ENCODE results near the gene CSNK1A1L.

Gene CSNK1A1L

GRCh38 chr13:37070145-37070695 is 35.2 kb downstream of the CSNK1A1L start:
- no peak for TF ChIP-seq CTCF (IDR thresholded peaks at IDR 0.05)
- intact Hi-C loops (cut with DNase I; ENCODE audit: low total_unique reads), result no loop called here

DNA sequence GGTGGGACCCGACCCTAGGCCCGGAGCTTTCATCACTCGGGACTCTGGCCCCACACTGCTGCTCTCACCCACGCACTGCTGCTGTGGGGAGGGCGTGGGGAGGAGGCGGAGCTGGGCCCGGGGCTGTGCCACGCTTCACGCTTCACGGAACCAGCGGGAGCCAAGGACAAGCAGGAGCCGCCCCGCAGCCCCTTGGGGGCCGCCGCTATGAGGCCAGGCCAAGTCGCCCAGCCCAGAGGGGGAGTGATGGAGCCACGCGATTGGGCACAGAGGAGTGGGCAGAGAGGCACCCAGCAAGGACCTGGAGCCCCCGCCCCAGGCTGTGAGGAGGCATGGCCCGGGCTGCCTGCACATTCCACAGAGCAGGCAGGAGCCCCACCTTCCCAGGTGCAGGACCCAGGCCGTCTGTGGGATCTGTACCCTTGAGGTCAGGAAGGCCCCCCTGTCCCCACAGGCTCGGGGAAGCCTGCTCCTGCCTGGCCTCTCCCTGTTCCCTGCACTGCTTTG is 35.8 kb downstream of the CSNK1A1L start:
- no peaks in the 10 kb centered on the region for H3K36me3 ChIP-seq
- no peaks in the 10 kb centered on the region for H3K27me3 ChIP-seq
- no peaks in the 10 kb centered on the region for H3K4me1 ChIP-seq
- H3K9me3 ChIP-seq, result no peaks in the 10 kb centered on the region
- H3K4me3 ChIP-seq, result no peak overlapping the region
- no peak for TF ChIP-seq CTCF (IDR thresholded peaks at IDR 0.05)
- intact Hi-C loops (cut with DNase I; ENCODE audit: low total_unique reads), result no loop called here
- H3K27ac ChIP-seq, result no peak overlapping the region
- no peak for DNase-seq

More at GRCh38 chr13:37070145-37070695, 35.2 kb downstream of the CSNK1A1L start:
- Histone ChIP-seq H3K9me3 (no peaks in the 10 kb centered on the region), H3K4me3 (no peak overlapping the region), H3K27ac (no peak overlapping the region), H3K36me3 (no peaks in the 10 kb centered on the region), H3K27me3 (no peaks in the 10 kb centered on the region), H3K4me1 (no peaks in the 10 kb centered on the region)
- DNase-seq, result no peak

DNA sequence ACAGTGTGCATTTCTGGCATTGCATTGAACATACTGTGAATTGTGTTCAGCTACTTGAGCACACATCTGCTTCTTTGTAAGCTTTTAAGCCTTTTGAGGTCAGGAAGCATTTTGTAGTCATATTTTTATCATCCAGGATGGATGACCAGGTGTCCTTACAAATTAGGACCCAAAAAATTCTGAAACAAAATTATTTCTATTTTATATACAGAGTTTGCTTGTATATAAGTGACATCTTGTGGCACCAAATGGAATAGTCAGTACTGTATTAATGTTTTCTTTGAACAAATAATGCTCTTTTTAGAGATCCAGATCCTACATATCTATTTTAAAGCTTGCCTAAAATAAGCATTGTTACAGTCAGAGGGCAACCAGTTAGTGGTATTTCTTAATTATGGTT is 36.5 kb downstream of the CSNK1A1L start:
- Histone ChIP-seq H3K27ac (no peak overlapping the region), H3K27me3 (no peaks in the 10 kb centered on the region), H3K4me3 (no peak overlapping the region), H3K4me1 (no peaks in the 10 kb centered on the region), H3K9me3 (no peaks in the 10 kb centered on the region), H3K36me3 (no peaks in the 10 kb centered on the region)
- no peak for DNase-seq
- intact Hi-C loops (cut with DNase I; ENCODE audit: low total_unique reads), result no loop called here
- TF ChIP-seq CTCF (IDR thresholded peaks at IDR 0.05), result no peak

DNA sequence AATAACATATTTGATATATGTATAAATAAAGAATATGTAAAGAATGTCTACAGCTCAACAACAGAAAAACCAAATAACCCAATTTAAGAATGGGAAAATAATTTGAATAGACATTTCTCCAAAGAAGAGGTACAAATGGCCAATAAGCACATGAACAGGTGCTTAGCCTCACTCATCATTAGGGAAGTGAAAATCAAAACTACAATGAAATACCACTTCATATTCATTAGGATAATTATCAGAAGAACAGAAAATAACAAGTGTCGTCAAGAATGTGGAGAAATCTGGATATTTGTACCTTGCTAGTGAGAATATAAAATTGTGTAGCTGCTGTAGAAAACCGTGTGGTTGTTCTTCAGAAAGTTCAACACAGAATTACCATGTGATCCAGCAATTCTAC is 37.6 kb downstream of the CSNK1A1L start:
- DNase-seq, result no peak
- Histone ChIP-seq H3K4me3 (no peak overlapping the region), H3K4me1 (no peaks in the 10 kb centered on the region), H3K36me3 (no peaks in the 10 kb centered on the region), H3K27ac (no peak overlapping the region), H3K27me3 (no peaks in the 10 kb centered on the region), H3K9me3 (no peaks in the 10 kb centered on the region)
- intact Hi-C loops (cut with DNase I; ENCODE audit: low total_unique reads), result no loop called here
- TF ChIP-seq CTCF (IDR thresholded peaks at IDR 0.05), result no peak

DNA sequence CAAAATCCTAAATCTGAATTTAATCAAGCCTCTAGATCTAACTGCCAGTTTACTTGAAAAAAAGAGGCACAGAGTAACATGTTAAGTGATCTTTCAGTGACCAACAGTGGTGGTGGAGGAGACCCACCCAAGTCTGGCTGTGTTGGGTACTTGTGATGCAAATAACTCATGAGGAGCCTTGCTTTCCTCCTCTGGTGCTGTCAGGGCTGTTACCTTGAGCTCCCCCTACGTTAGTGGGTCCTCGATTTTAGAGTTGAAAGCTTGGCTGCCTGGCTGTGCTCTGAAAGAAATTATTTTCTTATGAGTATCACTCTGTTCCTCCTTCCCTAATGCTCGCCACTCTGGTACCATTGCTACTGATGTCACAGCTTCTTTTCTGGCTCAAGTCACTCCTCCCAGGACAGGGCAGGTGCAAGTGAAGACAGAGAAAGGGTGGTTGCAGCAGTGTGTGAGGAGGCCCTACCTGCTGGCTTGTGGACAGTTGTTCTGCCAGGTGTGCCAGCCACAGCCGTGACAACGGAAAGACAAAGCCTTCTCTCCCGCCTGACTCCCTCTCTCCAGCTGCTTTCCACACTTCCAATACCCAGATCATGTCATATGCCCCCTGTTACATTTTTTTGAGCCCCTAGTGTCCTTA is 39.5 kb downstream of the CSNK1A1L start:
- H3K27me3 ChIP-seq, result no peaks in the 10 kb centered on the region
- intact Hi-C loops (cut with DNase I; ENCODE audit: low total_unique reads), result no loop called here
- no peak for DNase-seq
- no peaks in the 10 kb centered on the region for H3K9me3 ChIP-seq
- no peak for TF ChIP-seq CTCF (IDR thresholded peaks at IDR 0.05)
- no peak overlapping the region for H3K27ac ChIP-seq
- H3K36me3 ChIP-seq, result no peaks in the 10 kb centered on the region
- H3K4me3 ChIP-seq, result no peak overlapping the region
- H3K4me1 ChIP-seq, result no peaks in the 10 kb centered on the region
